CD14-positive monocyte (primary cell): ENCODE data around the gene CMC4. TPM values are rescaled to one million over a fixed set of nuclear protein-coding genes. Genes with fewer than 3 reads are reported as not detected.

Experiments
- DNase-seq, 3 donors: peaks; one replicate each; pipeline ENCODE4 v3.0.0-alpha.2; 2011 to 2022
- H2AFZ ChIP-seq: 2 replicates; pipeline ENCODE4 v1.6.0; 2012; ENCODE audit warnings: mild to moderate bottlenecking, low read depth, low read length, inconsistent platforms; ENCODE audit not compliant: insufficient read depth, poor library complexity, severe bottlenecking
- H3K27ac ChIP-seq, 2 donors: 1 replicate in 1 of 2; 2 replicates in 1 of 2; pipeline ENCODE4 v1.5.1; 2012 to 2013; ENCODE audit warnings: low read length in 2 of 2, control low read depth in 1 of 2, inconsistent platforms in 1 of 2, low read depth in 1 of 2, mild to moderate bottlenecking in 1 of 2
- H3K27me3 ChIP-seq, 2 donors: one replicate each; pipeline versions ENCODE4 v1.6.0 to v1.6.1; 2011 to 2013; ENCODE audit warnings: low read length in 2 of 2; ENCODE audit not compliant: control insufficient read depth in 2 of 2, insufficient read depth in 2 of 2
- H3K36me3 ChIP-seq, 2 donors: replicated peaks in 1 of 2; 1 replicate in 1 of 2; 2 replicates in 1 of 2; pipeline versions ENCODE4 v1.5.1 to v1.6.1; 2012 to 2013; ENCODE audit warnings: low read length in 2 of 2, control low read depth in 1 of 2, inconsistent platforms in 1 of 2, mild to moderate bottlenecking in 1 of 2; ENCODE audit not compliant: insufficient read depth in 2 of 2, control insufficient read depth in 1 of 2
- H3K4me1 ChIP-seq, 2 donors: 1 replicate in 1 of 2; 2 replicates in 1 of 2; pipeline versions ENCODE4 v1.5.1 to v1.6.1; 2012 to 2013; ENCODE audit warnings: low read length in 2 of 2, control low read depth in 1 of 2, inconsistent platforms in 1 of 2, mild to moderate bottlenecking in 1 of 2, moderate library complexity in 1 of 2; ENCODE audit not compliant: insufficient read depth in 2 of 2, control insufficient read depth in 1 of 2
- H3K4me2 ChIP-seq: replicated peaks from 2 replicates; pipeline ENCODE3; 2012; ENCODE audit warnings: low read length, moderate library complexity, mild to moderate bottlenecking; ENCODE audit not compliant: poor library complexity, severe bottlenecking; ENCODE audit errors: extremely low read depth
- H3K4me3 ChIP-seq, 3 experiments: fragments of 200-600 bp in 1 of 3; sonication (generic) in 1 of 3; replicated peaks in 1 of 3; 1 replicate in 2 of 3; 2 replicates in 1 of 3; pipeline ENCODE4 v1.5.1; 2011 to 2013; ENCODE audit warnings: low read length in 3 of 3, mild to moderate bottlenecking in 3 of 3, control low read depth in 2 of 3, low read depth in 2 of 3, inconsistent platforms in 1 of 3, moderate library complexity in 1 of 3
- H3K79me2 ChIP-seq: 2 replicates; pipeline ENCODE4 v1.6.0; 2012; ENCODE audit warnings: mild to moderate bottlenecking, control low read depth, inconsistent platforms, low read length, moderate library complexity; ENCODE audit not compliant: insufficient read depth
- H3K9ac ChIP-seq: 2 replicates; pipeline ENCODE4 v1.6.0; 2017; ENCODE audit warnings: low read length, mild to moderate bottlenecking; ENCODE audit not compliant: insufficient read depth, poor library complexity, severe bottlenecking
- H3K9me3 ChIP-seq, 2 donors: replicated peaks in 1 of 2; 1 replicate in 1 of 2; 2 replicates in 1 of 2; pipeline versions ENCODE4 v1.5.1 to v1.6.1; 2012 to 2013; ENCODE audit warnings: low read length in 2 of 2, control low read depth in 1 of 2; ENCODE audit not compliant: control insufficient read depth in 1 of 2, insufficient read depth in 1 of 2
- H4K20me1 ChIP-seq: 2 replicates; pipeline ENCODE4 v1.6.0; 2012; ENCODE audit warnings: mild to moderate bottlenecking, low read length, control low read depth, moderate library complexity; ENCODE audit not compliant: insufficient read depth
- H3K27ac Mint-ChIP-seq, 7 donors: one replicate each; pipeline ENCODE4 v1.8.0; 2020; ENCODE audit warnings: mild to moderate bottlenecking in 7 of 7, mixed read lengths in 7 of 7, moderate library complexity in 6 of 7, inconsistent platforms in 2 of 7
- H3K27me3 Mint-ChIP-seq, 3 donors: one replicate each; pipeline ENCODE4 v1.8.0; 2021 to 2022; ENCODE audit warnings: low read depth in 3 of 3, mild to moderate bottlenecking in 3 of 3, mixed read lengths in 3 of 3, moderate library complexity in 3 of 3, inconsistent platforms in 1 of 3
- H3K36me3 Mint-ChIP-seq, 2 donors: one replicate each; pipeline ENCODE4 v1.8.0; 2020; ENCODE audit warnings: mixed read lengths in 2 of 2, inconsistent platforms in 1 of 2, mild to moderate bottlenecking in 1 of 2
- H3K4me1 Mint-ChIP-seq: one replicate; pipeline ENCODE4 v1.8.0; 2020; ENCODE audit warnings: mild to moderate bottlenecking, mixed read lengths
- H3K4me3 Mint-ChIP-seq, 2 donors: one replicate each; pipeline ENCODE4 v1.8.0; 2020; ENCODE audit warnings: mild to moderate bottlenecking in 2 of 2, mixed read lengths in 2 of 2, moderate library complexity in 1 of 2
- H3K9me3 Mint-ChIP-seq, 7 donors: one replicate each; pipeline ENCODE4 v1.8.0; 2020 to 2022; ENCODE audit warnings: mixed read lengths in 7 of 7, mild to moderate bottlenecking in 6 of 7, moderate library complexity in 6 of 7, inconsistent platforms in 2 of 7
- CTCF ChIP-seq: fragments of 200-600 bp; IDR thresholded peaks from one replicate; pipeline ENCODE4 v1.8.0; 2022; ENCODE audit warnings: antibody characterized with exemption, mild to moderate bottlenecking
- WGBS: methylation state at CpG from one replicate; pipeline ENCODE4 v1.1.5; 2013; ENCODE audit warnings: missing lambda C conversion rate; ENCODE audit not compliant: insufficient coverage; 5-methylcytosine and 5-hydroxymethylcytosine counted together
- intact Hi-C, 2 donors: fragments of 100-400 bp; cut with micrococcal nuclease; formaldehyde crosslinking; loops; one replicate each; pipeline versions ENCODE4 v1.15.0 to v1.15.1; 2023
- polyA plus RNA-seq, 3 donors: library from polyadenylated mRNA; depleted of rRNA in 1 of 3; unstranded in 2 of 3; stranded (reverse) in 1 of 3; fragments of 300-500 nt in 2 of 3; fragments of >200 nt in 1 of 3; fragmentation: Illumina TruSeq in 2 of 3; gene quantifications; 1 replicate in 2 of 3; 2 replicates in 1 of 3; pipeline ENCODE4 v1.2.3, GENCODE V29; 2012 to 2021

CMC4 gene
- polyA plus RNA-seq, 3 donors, result 6.4 to 11.1 (median 10.1) TPM

- H3K79me2 ChIP-seq, result peaks cover 35% of the 10 kb centered on the region
- Mint-ChIP-seq H3K4me1 (peaks cover 37% of the 10 kb centered on the region), H3K36me3 (peaks cover 22 to 27% of the 10 kb centered on the region in 2 donors), H3K9me3 (peaks cover 0 to 8% (median 0%) of the 10 kb centered on the region in 7 donors), H3K4me3 (peak overlapping the region; percentile 81 to 91), H3K27me3 (no peaks in the 10 kb centered on the region), H3K27ac (peak overlapping the region; percentile 93 to 98 (median 96))
- peak; percentile 23 to 40 (median 36) for DNase-seq
- peak overlapping the region; percentile 92 to 99 for H3K27ac ChIP-seq
- intact Hi-C loops, result loop anchor here (5.0 kb wide), 1 partner anchor 44 kb away; the partner anchor contains the start of gene FUNDC2 (in 2 of the 2)
- no peaks in the 10 kb centered on the region for H3K27me3 ChIP-seq
- H3K9me3 ChIP-seq, result no peaks in the 10 kb centered on the region
- H4K20me1 ChIP-seq, result no peaks in the 10 kb centered on the region
- peak overlapping the region; percentile 70 for H2AFZ ChIP-seq
- peak overlapping the region; percentile 49 to 75 (median 66) for H3K4me3 ChIP-seq
- peak overlapping the region; percentile 79 for H3K9ac ChIP-seq
- H3K4me1 ChIP-seq, result peaks cover 16 to 20% of the 10 kb centered on the region in 2 donors
- TF ChIP-seq CTCF, result no peak
- H3K4me2 ChIP-seq, result peak overlapping the region; percentile 71
- under 1% methylated on average over 19 of the region's 25 CpGs for WGBS
- H3K36me3 ChIP-seq, result peaks cover 13 to 30% of the 10 kb centered on the region in 2 donors
Observed at GRCh38 chrX:155071694-155072280, 851 bp upstream of the CMC4 start.

DNA sequence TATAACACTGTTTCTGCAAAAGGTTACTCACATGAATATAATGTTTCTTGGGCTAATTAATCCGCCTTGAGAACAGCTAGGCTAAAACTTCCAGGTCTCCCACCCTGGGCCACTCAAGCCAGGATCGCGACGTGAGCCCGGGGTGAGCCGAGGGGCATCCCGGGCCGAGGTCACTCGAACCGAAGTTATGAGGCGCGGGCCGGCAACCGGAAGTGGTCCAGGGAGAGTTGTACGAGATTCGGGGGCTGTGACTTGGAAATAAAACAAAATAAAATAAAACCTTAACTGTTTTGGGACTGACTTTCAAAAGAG is 317 bp downstream of the CMC4 start:
- Histone ChIP-seq H3K79me2 (peaks cover 35% of the 10 kb centered on the region), H3K27me3 (no peaks in the 10 kb centered on the region), H3K9ac (peak overlapping the region; percentile 75), H4K20me1 (no peaks in the 10 kb centered on the region), H3K9me3 (no peaks in the 10 kb centered on the region), H3K27ac (peak overlapping the region; percentile 87 to 93), H3K4me2 (peak overlapping the region; percentile 69), H3K36me3 (peaks cover 5 to 19% of the 10 kb centered on the region in 2 donors), H3K4me3 (peak overlapping the region; percentile 77 to 84 (median 78)), H2AFZ (peak overlapping the region; percentile 63), H3K4me1 (peaks cover 16 to 20% of the 10 kb centered on the region in 2 donors)
- no CpG with 5 or more reads among the region's 16 CpGs for WGBS
- Mint-ChIP-seq H3K27me3 (peaks cover 0 to 2% (median 0%) of the 10 kb centered on the region in 3 donors), H3K27ac (peak overlapping the region; percentile 89 to 97 (median 95)), H3K9me3 (peaks cover 0 to 8% (median 0%) of the 10 kb centered on the region in 7 donors), H3K4me1 (peaks cover 37% of the 10 kb centered on the region), H3K36me3 (peaks cover 13 to 24% of the 10 kb centered on the region in 2 donors), H3K4me3 (peak overlapping the region; percentile 83 to 84)
- no peak for TF ChIP-seq CTCF
- DNase-seq, result no peak
- intact Hi-C loops, result loop anchor here (5.0 kb wide), 1 partner anchor 43 kb away; the partner anchor contains the start of gene FUNDC2 (in 2 of the 2)
